Esophagus muscularis mucosa (tissue), 4 donors: ENCODE results near the gene TRPM8. TPM values are rescaled to one million over a fixed set of nuclear protein-coding genes. Genes with fewer than 3 reads are reported as not detected.

Source experiments
- DNase-seq: peaks from one replicate; pipeline ENCODE4 v3.0.0-alpha.2; 2017; ENCODE audit errors: extremely low spot score
- H3K27ac ChIP-seq, 4 donors: fragments of 200-600 bp; sonication (generic); replicated peaks in 1 of 4; 1 replicate in 3 of 4; 2 replicates in 1 of 4; pipeline ENCODE4 v1.5.1; 2016 to 2019; ENCODE audit warnings: mild to moderate bottlenecking in 1 of 4
- H3K27me3 ChIP-seq, 4 donors: fragments of 200-600 bp; sonication (generic); one replicate each; pipeline versions ENCODE4 v1.5.1 to v1.6.0; 2016 to 2019
- H3K36me3 ChIP-seq, 4 donors: fragments of 200-600 bp; sonication (generic); one replicate each; pipeline ENCODE4 v1.5.1; 2016 to 2019
- H3K4me1 ChIP-seq, 4 donors: fragments of 200-600 bp; sonication (generic); one replicate each; pipeline ENCODE4 v1.5.1; 2016 to 2019
- H3K4me3 ChIP-seq, 4 donors: fragments of 200-600 bp; sonication (generic); 1 replicate in 2 of 4; 2 replicates in 2 of 4; pipeline ENCODE4 v1.5.1; 2016 to 2019; ENCODE audit warnings: mild to moderate bottlenecking in 4 of 4, moderate library complexity in 1 of 4
- H3K9me3 ChIP-seq, 4 donors: fragments of 200-600 bp; sonication (generic); 1 replicate in 3 of 4; 2 replicates in 1 of 4; pipeline ENCODE4 v1.5.1; 2016 to 2019
- EP300 ChIP-seq: sonication (generic); formaldehyde crosslinking; IDR thresholded peaks from one replicate; pipeline ENCODE4 v1.6.1; 2017; ENCODE audit warnings: antibody characterized with exemption
- POLR2A ChIP-seq: fragments of 450-650 bp; IDR thresholded peaks from one replicate; pipeline ENCODE4 v1.6.1; 2017; ENCODE audit warnings: antibody characterized with exemption, moderate library complexity, mild to moderate bottlenecking, low read depth
- POLR2AphosphoS5 ChIP-seq, 2 donors: sonication (generic); formaldehyde crosslinking; IDR thresholded peaks; one replicate each; pipeline ENCODE4 v1.6.1; 2017; ENCODE audit warnings: antibody characterized with exemption in 2 of 2
- WGBS: methylation state at CpG from one replicate; pipeline ENCODE4 v1.1.5; 2018; 5-methylcytosine and 5-hydroxymethylcytosine counted together
- intact Hi-C: fragments of 100-400 bp; cut with DNase I; formaldehyde crosslinking; loops from one replicate; pipeline ENCODE4 v1.15.1; 2023
- total RNA-seq, 4 donors: library from RNA; depleted of rRNA; stranded (reverse); fragments of >200 nt; gene quantifications; one replicate each; pipeline versions ENCODE4 v1.1.0 to v1.2.1, GENCODE V29; 2016
- TF ChIP-seq, protein P1 (sequence below), 3 experiments: fragments of 200-600 bp in 2 of 3; fragments of 450-650 bp in 1 of 3; sonication (generic) in 2 of 3; IDR thresholded peaks; one replicate each; pipeline ENCODE4 v1.5.1; 2017 to 2019; ENCODE audit warnings: antibody characterized with exemption in 3 of 3, mild to moderate bottlenecking in 2 of 3, moderate library complexity in 1 of 3

TRPM8 gene
- total RNA-seq, 4 donors from 2014 or later, result not detected

DNA sequence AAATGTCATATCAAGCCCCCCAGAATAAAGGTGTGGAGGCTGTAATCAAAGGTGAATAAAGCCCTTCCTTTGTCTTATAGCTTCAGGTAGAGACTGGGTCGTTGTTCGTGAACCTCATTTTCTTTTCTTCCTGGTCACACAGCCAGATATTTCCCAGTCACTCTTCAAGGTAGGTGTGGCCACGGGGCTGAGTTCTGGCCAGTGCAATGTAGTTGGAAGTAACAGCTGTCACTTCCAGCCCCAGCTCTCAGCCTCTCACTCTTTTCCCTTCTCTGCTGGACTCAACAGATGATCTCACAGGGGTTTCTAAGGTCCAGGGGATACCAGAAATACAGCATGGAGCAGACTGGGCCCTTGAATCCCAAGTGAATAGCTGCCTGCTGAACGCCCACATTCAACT is 15.8 kb upstream of the TRPM8 start:
- TF ChIP-seq POLR2A (no peak), EP300 (no peak), POLR2AphosphoS5 (IDR thresholded peaks at IDR 0.05) (no peak)
- TF ChIP-seq, protein P1, sequence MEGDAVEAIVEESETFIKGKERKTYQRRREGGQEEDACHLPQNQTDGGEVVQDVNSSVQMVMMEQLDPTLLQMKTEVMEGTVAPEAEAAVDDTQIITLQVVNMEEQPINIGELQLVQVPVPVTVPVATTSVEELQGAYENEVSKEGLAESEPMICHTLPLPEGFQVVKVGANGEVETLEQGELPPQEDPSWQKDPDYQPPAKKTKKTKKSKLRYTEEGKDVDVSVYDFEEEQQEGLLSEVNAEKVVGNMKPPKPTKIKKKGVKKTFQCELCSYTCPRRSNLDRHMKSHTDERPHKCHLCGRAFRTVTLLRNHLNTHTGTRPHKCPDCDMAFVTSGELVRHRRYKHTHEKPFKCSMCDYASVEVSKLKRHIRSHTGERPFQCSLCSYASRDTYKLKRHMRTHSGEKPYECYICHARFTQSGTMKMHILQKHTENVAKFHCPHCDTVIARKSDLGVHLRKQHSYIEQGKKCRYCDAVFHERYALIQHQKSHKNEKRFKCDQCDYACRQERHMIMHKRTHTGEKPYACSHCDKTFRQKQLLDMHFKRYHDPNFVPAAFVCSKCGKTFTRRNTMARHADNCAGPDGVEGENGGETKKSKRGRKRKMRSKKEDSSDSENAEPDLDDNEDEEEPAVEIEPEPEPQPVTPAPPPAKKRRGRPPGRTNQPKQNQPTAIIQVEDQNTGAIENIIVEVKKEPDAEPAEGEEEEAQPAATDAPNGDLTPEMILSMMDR (IDR thresholded peaks at IDR 0.05), result no peak
- H3K4me1 ChIP-seq, result no peaks in the 10 kb centered on the region
- H3K27ac ChIP-seq, result no peak overlapping the region
- DNase-seq, result no peak
- peaks cover 0 to 39% (median 0%) of the 10 kb centered on the region in 4 donors for H3K27me3 ChIP-seq
- 73% methylated on average over 4 of the region's 4 CpGs for WGBS
- H3K36me3 ChIP-seq, result no peaks in the 10 kb centered on the region
- intact Hi-C loops, result no loop called here
- H3K4me3 ChIP-seq, result no peak overlapping the region
- no peaks in the 10 kb centered on the region for H3K9me3 ChIP-seq

DNA sequence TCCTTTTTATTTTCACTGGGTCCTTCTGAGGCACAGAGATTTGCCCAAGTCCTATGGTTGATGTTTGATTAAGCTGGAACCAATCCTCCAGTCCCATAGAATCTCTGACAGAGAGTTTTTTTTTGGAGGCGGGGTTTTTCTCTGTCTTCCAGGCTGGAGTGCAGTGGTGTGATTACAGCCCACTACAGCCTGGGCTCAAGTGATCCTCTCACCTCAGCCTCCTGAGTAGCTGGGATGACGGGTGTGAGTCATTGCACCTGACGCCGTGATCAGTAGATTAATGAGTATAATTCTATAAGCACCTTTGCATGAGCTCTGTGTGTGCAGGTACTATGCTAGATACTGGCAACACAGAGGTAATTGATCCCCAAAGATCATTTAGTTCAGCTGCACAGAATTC is 15.3 kb upstream of the TRPM8 start:
- H3K4me1 ChIP-seq, result no peaks in the 10 kb centered on the region
- no peaks in the 10 kb centered on the region for H3K36me3 ChIP-seq
- no peak for DNase-seq
- TF ChIP-seq, protein P1 (IDR thresholded peaks at IDR 0.05), result no peak
- TF ChIP-seq POLR2A, result no peak
- H3K27me3 ChIP-seq, result peaks cover 0 to 44% (median 0%) of the 10 kb centered on the region in 4 donors
- intact Hi-C loops, result no loop called here
- no peak overlapping the region for H3K27ac ChIP-seq
- H3K9me3 ChIP-seq, result no peaks in the 10 kb centered on the region
- no peak overlapping the region for H3K4me3 ChIP-seq
- WGBS, result 79% methylated on average over 4 of the region's 4 CpGs

GRCh38 chr2:233905945-233906344 is 11.2 kb upstream of the TRPM8 start:
- 89% methylated on average over 4 of the region's 4 CpGs for WGBS
- Histone ChIP-seq H3K4me1 (no peaks in the 10 kb centered on the region), H3K36me3 (no peaks in the 10 kb centered on the region), H3K4me3 (no peak overlapping the region), H3K9me3 (no peaks in the 10 kb centered on the region), H3K27me3 (peaks cover 0 to 44% (median 0%) of the 10 kb centered on the region in 4 donors), H3K27ac (no peak overlapping the region)
- no peak for DNase-seq
- TF ChIP-seq EP300, result no peak
- TF ChIP-seq POLR2A, result no peak
- TF ChIP-seq POLR2AphosphoS5 (IDR thresholded peaks at IDR 0.05), result no peak
- TF ChIP-seq, protein P1 (IDR thresholded peaks at IDR 0.05), result no peak
- intact Hi-C loops, result no loop called here

- no peak for DNase-seq
- Histone ChIP-seq H3K27ac (no peak overlapping the region), H3K36me3 (no peaks in the 10 kb centered on the region), H3K27me3 (peaks cover 0 to 32% (median 0%) of the 10 kb centered on the region in 4 donors), H3K4me3 (no peak overlapping the region), H3K9me3 (no peaks in the 10 kb centered on the region), H3K4me1 (no peaks in the 10 kb centered on the region)
- intact Hi-C loops, result no loop called here
- whole genome bisulfite sequencing, result 87% methylated on average over 3 of the region's 3 CpGs
- TF ChIP-seq, protein P1 (IDR thresholded peaks at IDR 0.05), result no peak
- TF ChIP-seq POLR2A, result no peak
- TF ChIP-seq EP300, result no peak
- no peak for TF ChIP-seq POLR2AphosphoS5 (IDR thresholded peaks at IDR 0.05)
These were observed 9.5 kb upstream of the TRPM8 start for GRCh38 chr2:233907627-233908026.

GRCh38 chr2:233912691-233913423 is 4.3 kb upstream of the TRPM8 start:
- no peak for TF ChIP-seq EP300
- no peak for TF ChIP-seq POLR2A
- TF ChIP-seq, protein P1 (IDR thresholded peaks at IDR 0.05), result no peak
- no peak for TF ChIP-seq POLR2AphosphoS5 (IDR thresholded peaks at IDR 0.05)
- Histone ChIP-seq H3K4me1 (no peaks in the 10 kb centered on the region), H3K27me3 (peaks cover 0 to 39% (median 0%) of the 10 kb centered on the region in 4 donors), H3K4me3 (no peak overlapping the region), H3K27ac (no peak overlapping the region), H3K36me3 (no peaks in the 10 kb centered on the region), H3K9me3 (no peaks in the 10 kb centered on the region)
- WGBS, result 32% methylated on average over 6 of the region's 9 CpGs
- DNase-seq, result no peak
- intact Hi-C loops, result no loop called here
